Duodenal mucosa (tissue), 2 donors: Measurements from ENCODE around the gene SORCS2.

ENCODE experiments used
- H3K27ac ChIP-seq: one replicate; pipeline ENCODE4 v1.7.0; 2013; ENCODE audit warnings: low read depth, low read length
- H3K27me3 ChIP-seq, 2 donors: one replicate each; pipeline ENCODE4 v1.7.0; 2013; ENCODE audit warnings: low read length in 2 of 2, control low read depth in 1 of 2; ENCODE audit not compliant: insufficient read depth in 2 of 2, control insufficient read depth in 1 of 2
- H3K36me3 ChIP-seq, 2 donors: one replicate each; pipeline ENCODE4 v1.7.0; 2013; ENCODE audit warnings: low read length in 2 of 2, control low read depth in 1 of 2; ENCODE audit not compliant: insufficient read depth in 2 of 2, control insufficient read depth in 1 of 2
- H3K4me1 ChIP-seq, 2 donors: one replicate each; pipeline ENCODE4 v1.7.0; 2013; ENCODE audit warnings: low read length in 2 of 2, control low read depth in 1 of 2; ENCODE audit not compliant: insufficient read depth in 2 of 2, control insufficient read depth in 1 of 2
- H3K4me3 ChIP-seq, 2 donors: one replicate each; pipeline ENCODE4 v1.7.0; 2013; ENCODE audit warnings: low read length in 2 of 2, low read depth in 1 of 2
- H3K9ac ChIP-seq, 2 donors: one replicate each; pipeline ENCODE4 v1.7.0; 2013; ENCODE audit warnings: low read length in 2 of 2, low read depth in 1 of 2
- H3K9me3 ChIP-seq, 2 donors: one replicate each; pipeline ENCODE4 v1.7.0; 2013; ENCODE audit warnings: low read length in 2 of 2, control low read depth in 1 of 2; ENCODE audit not compliant: control insufficient read depth in 1 of 2

Gene SORCS2

GRCh38 chr4:7286170-7286569, 93.8 kb downstream of the SORCS2 start:
- no peaks in the 10 kb centered on the region for H3K27me3 ChIP-seq
- H3K27ac ChIP-seq: no peak overlapping the region
- H3K36me3 ChIP-seq: no peaks in the 10 kb centered on the region
- no peak overlapping the region for H3K4me3 ChIP-seq
- H3K4me1 ChIP-seq: no peaks in the 10 kb centered on the region
- no peak overlapping the region for H3K9ac ChIP-seq
- no peaks in the 10 kb centered on the region for H3K9me3 ChIP-seq

GRCh38 chr4:7286798-7287197, 94.5 kb downstream of the SORCS2 start:
- Histone ChIP-seq H3K27me3 (no peaks in the 10 kb centered on the region), H3K36me3 (no peaks in the 10 kb centered on the region), H3K27ac (no peak overlapping the region), H3K9ac (no peak overlapping the region), H3K4me1 (no peaks in the 10 kb centered on the region), H3K9me3 (no peaks in the 10 kb centered on the region), H3K4me3 (no peak overlapping the region)

GRCh38 chr4:7287274-7287917, 95.1 kb downstream of the SORCS2 start:
- no peak overlapping the region for H3K4me3 ChIP-seq
- no peaks in the 10 kb centered on the region for H3K36me3 ChIP-seq
- no peaks in the 10 kb centered on the region for H3K4me1 ChIP-seq
- no peak overlapping the region for H3K27ac ChIP-seq
- H3K9ac ChIP-seq: no peak overlapping the region
- H3K9me3 ChIP-seq: no peaks in the 10 kb centered on the region
- no peaks in the 10 kb centered on the region for H3K27me3 ChIP-seq

- no peaks in the 10 kb centered on the region for H3K36me3 ChIP-seq
- H3K27me3 ChIP-seq: no peaks in the 10 kb centered on the region
- H3K4me1 ChIP-seq: no peaks in the 10 kb centered on the region
- no peak overlapping the region for H3K9ac ChIP-seq
- no peak overlapping the region for H3K27ac ChIP-seq
- no peaks in the 10 kb centered on the region for H3K9me3 ChIP-seq
- H3K4me3 ChIP-seq: no peak overlapping the region
Observed at GRCh38 chr4:7287918-7288280, 95.6 kb downstream of the SORCS2 start.

- Histone ChIP-seq H3K36me3 (no peaks in the 10 kb centered on the region), H3K9ac (no peak overlapping the region), H3K27me3 (no peaks in the 10 kb centered on the region), H3K4me1 (no peaks in the 10 kb centered on the region), H3K4me3 (no peak overlapping the region), H3K9me3 (no peaks in the 10 kb centered on the region), H3K27ac (no peak overlapping the region)
Observed at GRCh38 chr4:7288751-7289523, 96.6 kb downstream of the SORCS2 start.

- H3K9ac ChIP-seq: no peak overlapping the region
- no peak overlapping the region for H3K4me3 ChIP-seq
- no peaks in the 10 kb centered on the region for H3K4me1 ChIP-seq
- H3K9me3 ChIP-seq: no peaks in the 10 kb centered on the region
- no peaks in the 10 kb centered on the region for H3K27me3 ChIP-seq
- H3K36me3 ChIP-seq: no peaks in the 10 kb centered on the region
- H3K27ac ChIP-seq: no peak overlapping the region
Observed at GRCh38 chr4:7289589-7289988, 97.3 kb downstream of the SORCS2 start.

- H3K4me3 ChIP-seq: no peak overlapping the region
Observed at GRCh38 chr4:7291372-7292114, 99.2 kb downstream of the SORCS2 start.

GRCh38 chr4:7293703-7294102, 101.4 kb downstream of the SORCS2 start:
- Histone ChIP-seq H3K27ac (no peak overlapping the region), H3K4me1 (no peaks in the 10 kb centered on the region), H3K9me3 (no peaks in the 10 kb centered on the region), H3K9ac (no peak overlapping the region), H3K4me3 (no peak overlapping the region), H3K36me3 (no peaks in the 10 kb centered on the region), H3K27me3 (no peaks in the 10 kb centered on the region)

More at GRCh38 chr4:7291372-7292114, 99.2 kb downstream of the SORCS2 start:
- Histone ChIP-seq H3K36me3 (no peaks in the 10 kb centered on the region), H3K9ac (no peak overlapping the region), H3K4me1 (no peaks in the 10 kb centered on the region), H3K27ac (no peak overlapping the region), H3K9me3 (no peaks in the 10 kb centered on the region), H3K27me3 (no peaks in the 10 kb centered on the region)

- Histone ChIP-seq H3K9ac (no peak overlapping the region), H3K9me3 (no peaks in the 10 kb centered on the region), H3K27me3 (no peaks in the 10 kb centered on the region), H3K36me3 (no peaks in the 10 kb centered on the region), H3K27ac (no peak overlapping the region), H3K4me3 (no peak overlapping the region), H3K4me1 (no peaks in the 10 kb centered on the region)
Observed at GRCh38 chr4:7294176-7294756, 101.9 kb downstream of the SORCS2 start.
